SK-N-MC (cell line): ENCODE results near the gene TMEFF1.

ENCODE experiments used
- EZH2 ChIP-seq: fragments of 200-600 bp; sonication (generic); IDR thresholded peaks from one replicate; pipeline ENCODE4 v1.6.1; 2017; ENCODE audit warnings: antibody characterized with exemption
- POLR2AphosphoS5 ChIP-seq: IDR thresholded peaks from 2 replicates; pipeline ENCODE4 v1.6.1; 2012; ENCODE audit warnings: mild to moderate bottlenecking, low read depth, low read length, borderline replicate concordance

DNA sequence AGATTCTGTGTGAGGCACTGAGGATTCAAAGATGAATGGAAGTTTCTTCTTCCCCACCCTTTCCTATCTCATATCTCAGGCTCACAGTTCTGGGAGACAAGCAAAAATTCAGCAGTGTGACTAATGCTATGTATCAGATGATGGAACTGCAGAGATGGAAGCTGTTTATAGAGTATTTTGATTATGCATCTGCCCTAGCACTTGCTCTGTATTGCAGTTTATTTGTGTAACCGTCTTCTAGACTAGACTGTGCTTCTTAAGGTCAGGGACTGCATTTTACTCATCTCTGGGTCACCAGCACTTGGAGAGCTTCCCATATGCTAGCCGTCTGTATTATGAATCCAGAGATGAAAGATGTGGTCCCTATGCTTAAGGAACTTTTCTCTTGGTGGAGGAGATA, 117.5 kb downstream of the TMEFF1 start:
- no peak for TF ChIP-seq EZH2
- no peak for TF ChIP-seq POLR2AphosphoS5
